RPMI7951 (cell line): ENCODE results near the gene GALNT15. TPM values are rescaled to one million over a fixed set of nuclear protein-coding genes. Genes with fewer than 3 reads are reported as not detected.

ENCODE experiments used
- DNase-seq: peaks from one replicate; pipeline ENCODE4 v3.0.0-alpha.2; 2012; ENCODE audit warnings: low read depth
- total RNA-seq: library from RNA; depleted of rRNA; stranded (reverse); fragments of >200 nt; shearing (Covaris generic); gene quantifications from 2 replicates; pipeline ENCODE4 v1.2.3, GENCODE V29; 2014

The GALNT15 gene
- total RNA-seq, 1 experiment from 2014 or later: 0.12 TPM

- no peak for DNase-seq
Observed at GRCh38 chr3:16251316-16252085, 77.0 kb downstream of the GALNT15 start.

GRCh38 chr3:16252243-16252978, 77.9 kb downstream of the GALNT15 start:
- no peak for DNase-seq

- DNase-seq: no peak
Observed at GRCh38 chr3:16252988-16253387, 78.5 kb downstream of the GALNT15 start.

- no peak for DNase-seq
Observed at GRCh38 chr3:16253601-16254000, 79.1 kb downstream of the GALNT15 start.

GRCh38 chr3:16254916-16255315, 80.4 kb downstream of the GALNT15 start:
- DNase-seq: no peak

GRCh38 chr3:16255326-16255725, 80.8 kb downstream of the GALNT15 start:
- no peak for DNase-seq

- DNase-seq: no peak
Observed at GRCh38 chr3:16255726-16256125, 81.2 kb downstream of the GALNT15 start.

- no peak for DNase-seq
Observed at GRCh38 chr3:16257309-16257708, 82.8 kb downstream of the GALNT15 start.

GRCh38 chr3:16258177-16258576, 83.7 kb downstream of the GALNT15 start:
- no peak for DNase-seq

- no peak for DNase-seq
Observed at GRCh38 chr3:16258866-16259265, 84.4 kb downstream of the GALNT15 start.

- no peak for DNase-seq
Observed at GRCh38 chr3:16260046-16260445, 85.6 kb downstream of the GALNT15 start.

- no peak for DNase-seq
Observed at GRCh38 chr3:16262174-16262573, 87.7 kb downstream of the GALNT15 start.

GRCh38 chr3:16264174-16264707, 89.8 kb downstream of the GALNT15 start:
- DNase-seq: no peak

- DNase-seq: peak; percentile 99
Observed at GRCh38 chr3:16264708-16265454, 90.4 kb downstream of the GALNT15 start, which contains the start of the genes DPH3 and OXNAD1. DPH3 (minus strand) TSS chr3:16264943; CDS start chr3:16264876, 67 bp downstream. OXNAD1 (plus strand) TSS chr3:16265212; CDS start chr3:16270953, 5,741 bp downstream.

GRCh38 chr3:16265455-16265786, 90.9 kb downstream of the GALNT15 start:
- no peak for DNase-seq

GRCh38 chr3:16266714-16267113, 92.2 kb downstream of the GALNT15 start:
- no peak for DNase-seq

GRCh38 chr3:16270855-16271254, 96.4 kb downstream of the GALNT15 start:
- DNase-seq: no peak

- DNase-seq: no peak
Observed at GRCh38 chr3:16272588-16272987, 98.1 kb downstream of the GALNT15 start.

- no peak for DNase-seq
Observed at GRCh38 chr3:16273867-16274266, 99.4 kb downstream of the GALNT15 start.

- no peak for DNase-seq
Observed at GRCh38 chr3:16277471-16277870, 103.0 kb downstream of the GALNT15 start.

- DNase-seq: no peak
Observed at GRCh38 chr3:16279010-16279801, 104.7 kb downstream of the GALNT15 start.
